ENCODE results near the gene DNAH14.

- TF ChIP-seq EP300 (IDR thresholded peaks at IDR 0.05; ENCODE audit: low read depth) (no peak), POLR2AphosphoS5 (IDR thresholded peaks at IDR 0.05) (no peak)
These were observed 50.7 kb downstream of the DNAH14 start for GRCh38 chr1:224980181-224980580.
